ENCODE data around the gene JARID2.

GRCh38 chr6:15293674-15294073, 47.8 kb downstream of the JARID2 start:
- TF ChIP-seq CTCF (IDR thresholded peaks at IDR 0.05) (no peak), POLR2A (IDR thresholded peaks at IDR 0.05) (no peak)

Measured in testis (tissue), 2 donors.